COR-L47 (cell line): ENCODE data around the gene GRM1.

Experiments
- DNase-seq: peaks from one replicate; lab custom pipeline; 2025; lab: John Stamatoyannopoulos, UW

Gene GRM1

DNA sequence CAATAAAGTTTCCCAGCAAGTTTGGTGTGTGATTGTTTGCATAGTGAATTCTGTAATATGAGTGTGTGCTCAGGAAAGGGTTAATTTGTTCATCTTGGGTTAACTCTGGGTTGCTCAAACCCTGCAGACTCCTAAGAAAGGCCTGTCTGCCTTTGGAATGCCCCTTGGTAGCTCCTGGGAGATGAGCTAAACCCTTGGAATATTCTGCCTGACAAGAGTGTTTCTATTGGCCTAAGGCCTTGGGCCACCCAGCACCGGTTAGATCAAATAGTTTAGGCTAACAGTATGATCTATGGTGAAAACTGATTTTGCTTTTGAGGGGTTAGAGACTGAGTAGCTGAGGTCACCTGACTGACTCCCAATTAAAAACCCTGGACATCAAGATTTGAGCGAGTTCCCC, 248.3 kb downstream of the GRM1 start:
- DNase-seq, result no peak

DNA sequence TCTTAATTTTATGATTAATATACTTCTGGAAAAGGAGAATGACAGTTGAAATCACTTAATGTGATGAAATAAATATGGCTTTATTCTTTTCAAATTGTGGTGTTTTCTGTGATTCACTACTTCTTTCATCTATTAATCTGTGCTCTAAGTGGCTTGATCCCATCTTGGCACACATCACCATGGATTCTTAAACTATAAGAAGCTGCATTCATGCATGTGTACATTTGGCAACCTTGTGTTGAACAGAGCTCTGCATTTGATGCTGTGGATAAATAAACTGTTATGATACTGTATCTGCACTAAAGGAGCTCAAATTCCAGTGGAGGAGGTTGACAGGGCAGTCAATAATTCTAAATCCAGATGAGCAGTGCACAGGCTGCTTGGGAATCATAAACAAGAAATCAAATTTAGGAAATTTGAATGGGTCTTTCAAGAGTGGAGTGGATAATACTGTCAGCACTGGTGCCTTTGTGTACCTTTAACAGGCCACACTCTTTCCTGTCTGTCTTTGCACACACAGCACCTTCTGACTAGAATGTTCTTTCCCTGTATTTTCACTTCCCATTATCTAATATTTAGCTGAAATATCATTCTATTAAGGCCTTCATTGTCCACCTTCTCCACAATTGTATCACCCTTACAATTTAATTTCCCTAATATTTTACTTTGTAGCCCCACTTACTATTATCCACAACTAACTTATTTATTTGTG, 252.9 kb downstream of the GRM1 start:
- no peak for DNase-seq

DNA sequence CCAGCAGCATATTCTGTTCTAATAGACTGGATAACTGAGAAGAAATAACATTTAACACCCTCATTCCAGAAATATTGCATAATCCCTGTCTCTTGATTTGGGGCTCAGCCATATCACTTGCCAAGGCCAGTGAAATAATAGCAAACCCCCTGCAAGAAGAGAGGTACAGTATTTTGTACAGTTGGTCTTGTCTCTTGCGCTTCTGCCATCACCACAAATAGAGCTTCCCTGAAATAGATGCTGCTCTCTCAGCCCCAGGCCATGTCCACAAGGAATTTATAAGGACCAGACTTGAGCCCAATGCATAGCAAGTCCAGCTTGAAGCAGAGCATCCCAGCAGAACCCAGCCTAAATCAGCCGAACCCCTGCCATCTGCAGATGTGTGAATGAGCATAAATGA, 254.0 kb downstream of the GRM1 start:
- no peak for DNase-seq

DNA sequence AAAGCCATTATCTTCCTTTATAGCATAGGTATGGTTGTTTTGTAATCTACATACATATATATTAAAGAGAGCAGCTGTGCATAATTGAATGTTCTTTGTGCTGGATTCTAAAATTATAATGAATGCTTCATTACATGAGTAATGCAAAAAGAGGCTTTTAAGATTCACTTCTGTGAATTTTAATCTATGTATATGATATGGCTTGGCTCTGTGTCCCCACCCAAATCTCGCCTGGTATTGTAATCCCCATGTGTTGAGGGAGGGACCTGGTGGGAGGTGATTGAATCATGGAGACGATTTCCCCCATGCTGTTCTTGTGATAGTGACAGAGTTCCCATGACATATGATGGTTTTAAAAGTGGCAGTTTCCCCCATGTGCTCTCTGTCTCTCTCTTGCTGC, 255.4 kb downstream of the GRM1 start:
- DNase-seq, result no peak

DNA sequence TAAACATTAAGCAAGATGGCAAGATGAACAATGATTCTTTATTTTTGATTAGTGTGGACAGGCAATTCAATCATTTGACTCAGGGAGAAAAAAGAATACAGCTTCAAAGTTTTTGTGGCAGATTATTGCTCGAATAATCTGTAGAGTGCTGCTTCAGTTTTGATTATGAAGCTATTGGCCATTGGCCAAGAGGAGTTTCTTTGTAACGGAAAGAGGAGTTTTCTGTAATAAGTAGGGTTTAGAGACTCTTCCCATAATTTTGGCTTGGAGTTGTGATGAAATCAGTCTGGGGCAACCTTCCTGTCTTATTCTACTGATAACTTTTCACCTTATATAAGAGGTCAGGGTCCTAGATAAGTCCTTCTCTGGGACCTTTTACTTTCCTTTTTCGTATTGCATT, 258.1 kb downstream of the GRM1 start:
- no peak for DNase-seq

DNA sequence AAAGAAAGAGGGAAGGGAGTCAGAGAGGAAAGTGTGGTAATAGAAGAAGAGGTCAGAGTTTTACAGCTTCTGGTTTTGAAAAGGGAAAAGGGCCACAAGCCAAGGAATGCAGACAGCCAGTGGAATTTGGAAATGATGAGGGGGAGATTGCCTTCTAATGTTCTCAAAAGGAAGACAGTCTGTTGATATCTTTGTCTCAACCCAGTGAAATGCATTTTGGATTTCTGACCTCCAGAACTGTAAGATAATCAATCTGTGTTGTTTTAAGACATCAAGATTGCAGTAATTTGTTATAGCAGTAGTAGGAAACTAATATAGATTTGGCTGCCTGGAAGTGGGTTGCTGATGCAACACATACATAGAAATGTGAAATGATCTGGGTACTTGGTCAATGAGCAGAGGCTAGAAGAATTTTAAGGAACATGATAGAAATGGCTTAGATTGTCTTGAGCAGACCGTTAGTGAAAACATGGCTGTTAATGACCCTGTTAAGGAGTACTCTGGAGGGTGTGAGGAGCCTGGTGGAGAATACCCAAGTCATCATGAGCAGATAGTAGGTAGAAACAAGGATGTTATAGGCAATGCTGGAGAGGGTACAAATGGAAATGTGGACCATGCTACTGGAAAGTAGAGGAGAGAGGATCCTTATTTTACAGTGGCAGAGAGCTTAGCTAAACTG, 259.0 kb downstream of the GRM1 start:
- DNase-seq, result no peak

DNA sequence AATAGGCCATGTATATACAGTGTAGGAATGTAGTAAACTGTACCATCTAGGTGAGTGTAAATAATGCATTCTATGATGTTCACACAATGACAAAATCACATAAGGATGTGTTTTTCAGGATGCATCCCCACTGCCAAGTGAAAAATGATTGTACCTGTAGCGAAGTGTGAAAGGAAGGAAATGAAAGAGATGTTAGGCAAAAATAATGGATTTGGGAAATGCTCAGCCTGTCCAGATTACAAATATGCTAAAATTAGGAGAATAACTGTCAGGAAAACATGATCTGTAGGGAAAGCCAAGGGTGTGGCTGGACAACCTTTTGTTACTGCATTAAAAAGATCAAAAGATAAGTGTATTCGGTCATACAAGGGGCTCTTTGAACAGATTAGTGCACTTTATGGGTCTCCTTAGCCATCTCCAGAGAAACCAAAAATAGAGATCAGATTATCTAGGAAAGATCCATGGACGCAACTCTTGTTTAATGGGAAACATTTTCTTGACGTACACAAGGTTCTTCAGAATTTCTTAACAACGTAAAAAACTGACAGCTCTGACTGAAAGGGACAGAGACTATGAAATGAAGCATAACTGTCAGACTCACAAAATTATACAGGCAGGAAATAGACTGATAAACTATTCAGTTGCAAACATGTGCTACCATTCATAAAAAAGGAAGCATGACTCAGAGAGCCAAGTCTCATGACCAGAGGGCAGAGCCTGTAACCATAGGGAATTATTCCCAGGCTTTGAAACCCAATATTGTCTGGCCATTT, 261.1 kb downstream of the GRM1 start:
- no peak for DNase-seq

DNA sequence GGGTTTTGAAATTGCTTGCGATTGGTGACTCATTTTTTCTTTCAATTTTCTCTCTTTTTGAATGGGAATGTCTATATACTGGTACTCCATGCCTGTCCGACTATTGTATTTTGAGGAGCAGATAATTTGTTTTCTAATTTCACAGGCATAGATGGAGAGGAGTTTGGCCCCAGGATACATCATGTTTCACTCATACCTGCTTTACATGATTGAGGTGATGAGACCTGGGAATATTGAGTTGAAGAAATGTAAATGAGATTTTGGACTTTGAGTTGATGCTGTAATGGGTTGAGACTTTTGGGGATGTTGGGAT, 261.7 kb downstream of the GRM1 start:
- no peak for DNase-seq

DNA sequence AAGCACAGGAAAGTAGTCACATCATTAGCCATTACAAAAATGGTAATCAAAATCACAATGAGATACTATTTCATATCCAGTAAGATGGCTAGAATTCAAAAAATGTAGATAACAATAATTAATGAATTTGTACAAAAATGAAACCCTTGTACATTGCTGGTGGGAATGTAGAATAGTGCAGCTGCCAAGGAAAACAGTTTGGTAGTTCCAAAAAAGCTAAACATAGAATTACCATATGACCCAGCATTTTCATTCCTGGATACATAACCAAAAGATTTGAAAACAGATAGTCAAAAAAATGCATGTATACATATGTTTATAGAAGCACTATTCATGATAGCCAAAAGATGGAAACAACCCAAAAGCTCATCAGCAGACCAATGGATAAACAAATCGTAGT, 263.6 kb downstream of the GRM1 start:
- no peak for DNase-seq

DNA sequence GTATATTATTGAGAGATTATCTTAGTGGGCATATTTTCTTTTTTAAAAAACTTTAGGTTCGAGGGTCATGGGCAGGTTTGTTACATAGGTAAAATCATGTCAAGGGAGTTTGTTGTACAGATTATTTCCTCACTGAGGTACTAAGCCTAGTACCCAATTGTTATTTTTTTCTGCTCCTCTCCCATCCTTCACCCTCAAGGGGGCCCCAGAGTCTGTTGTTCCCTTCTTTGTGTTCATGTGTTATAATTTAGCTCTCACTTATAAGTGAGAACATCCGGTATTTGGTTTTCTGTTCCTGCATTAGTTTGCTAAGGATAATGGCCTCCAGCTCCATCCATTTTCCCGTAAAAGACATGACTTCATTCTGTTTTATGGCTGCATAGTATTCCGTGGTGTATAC, 266.8 kb downstream of the GRM1 start:
- DNase-seq, result no peak

DNA sequence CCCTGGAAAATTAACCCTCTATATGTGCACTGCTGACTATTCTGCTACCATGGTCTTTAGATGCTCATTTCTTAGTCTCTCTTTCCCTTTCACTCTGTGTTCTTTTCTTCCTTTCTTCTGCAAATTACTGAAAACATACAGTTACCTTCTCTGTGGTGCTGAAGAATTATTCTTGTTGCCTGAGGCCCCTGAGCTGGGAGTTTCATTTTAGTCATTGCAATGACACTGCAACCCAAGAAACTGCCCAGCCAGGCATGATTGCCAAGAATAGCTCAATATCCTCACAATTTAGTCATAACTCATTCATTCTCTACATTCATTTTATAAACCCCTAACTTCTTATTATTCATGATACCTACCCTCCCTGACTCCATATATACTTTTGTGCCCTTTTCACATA, 269.0 kb downstream of the GRM1 start:
- DNase-seq, result no peak

DNA sequence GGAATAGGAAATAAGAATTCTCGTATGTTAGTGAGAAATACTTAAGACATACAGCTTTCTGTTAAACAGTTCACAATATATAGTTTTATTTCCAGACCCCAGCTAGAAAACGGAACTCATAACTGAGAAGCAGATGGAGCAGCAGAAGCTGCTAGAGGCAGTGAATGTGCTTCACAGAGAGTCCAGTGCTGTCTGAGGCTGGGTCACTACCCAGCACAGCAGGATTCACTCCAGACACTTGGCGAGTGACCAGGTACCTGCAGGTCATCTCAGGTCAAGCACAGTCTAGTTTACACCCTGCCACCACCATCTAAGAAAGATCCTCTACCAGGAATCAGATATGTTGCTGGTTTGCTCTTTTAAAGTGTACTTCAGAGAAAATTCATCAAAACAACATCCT, 271.7 kb downstream of the GRM1 start:
- DNase-seq, result no peak

DNA sequence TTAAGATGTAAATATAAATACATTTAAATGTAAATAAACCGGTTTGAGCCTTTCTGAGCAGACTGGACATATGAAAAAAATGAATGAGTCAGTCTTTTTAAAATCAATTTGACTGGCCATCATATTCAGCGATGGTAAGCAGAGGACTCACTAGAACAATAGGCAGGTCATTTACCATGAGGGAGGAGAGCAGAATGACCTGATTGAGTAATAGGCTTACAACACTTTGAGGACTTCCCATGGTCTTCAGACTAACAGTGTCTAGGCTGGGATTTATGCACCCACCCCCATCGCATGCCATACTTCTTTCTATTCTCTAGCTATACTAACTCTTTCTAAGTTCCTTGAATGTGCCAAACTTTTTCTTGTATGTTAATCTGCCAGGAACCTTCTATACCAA, 272.9 kb downstream of the GRM1 start:
- no peak for DNase-seq

DNA sequence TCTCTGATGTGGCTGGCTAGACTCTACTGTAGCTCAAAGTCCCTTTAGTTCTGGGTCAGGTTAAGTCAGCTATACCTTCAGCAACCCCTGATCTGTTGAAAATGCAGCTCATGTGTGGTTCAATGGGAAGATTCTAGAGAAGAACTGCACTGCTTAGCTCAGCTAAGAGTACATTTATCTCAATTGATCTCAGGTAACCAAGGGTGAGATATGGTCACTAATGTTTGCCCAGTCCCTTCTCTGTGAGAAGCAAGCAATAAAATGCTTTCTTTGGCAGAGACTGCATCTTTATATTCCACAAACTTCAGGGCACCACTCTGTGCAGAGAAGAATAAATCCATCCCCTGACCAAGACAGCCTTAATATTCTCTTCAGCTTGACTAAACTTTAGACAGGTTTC, 274.1 kb downstream of the GRM1 start:
- no peak for DNase-seq

DNA sequence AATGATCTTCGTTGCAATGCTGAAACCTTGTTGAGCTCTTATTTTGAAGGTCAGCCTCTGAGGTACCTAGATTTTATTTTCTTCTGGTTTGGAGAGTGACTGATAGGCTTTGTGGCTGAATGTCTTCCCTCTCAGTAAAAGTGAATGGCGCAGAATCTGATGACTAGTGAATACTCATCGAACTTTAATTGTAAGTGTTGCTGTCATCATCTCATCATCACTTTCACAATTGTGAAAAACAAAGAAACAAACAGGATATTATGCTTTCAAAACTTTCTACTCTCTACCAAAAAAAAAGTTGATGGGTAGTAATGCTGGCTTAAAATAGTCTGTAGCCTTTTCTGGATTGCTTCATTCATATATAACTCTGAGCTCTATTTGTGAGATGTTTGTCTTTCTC, 275.3 kb downstream of the GRM1 start:
- no peak for DNase-seq

DNA sequence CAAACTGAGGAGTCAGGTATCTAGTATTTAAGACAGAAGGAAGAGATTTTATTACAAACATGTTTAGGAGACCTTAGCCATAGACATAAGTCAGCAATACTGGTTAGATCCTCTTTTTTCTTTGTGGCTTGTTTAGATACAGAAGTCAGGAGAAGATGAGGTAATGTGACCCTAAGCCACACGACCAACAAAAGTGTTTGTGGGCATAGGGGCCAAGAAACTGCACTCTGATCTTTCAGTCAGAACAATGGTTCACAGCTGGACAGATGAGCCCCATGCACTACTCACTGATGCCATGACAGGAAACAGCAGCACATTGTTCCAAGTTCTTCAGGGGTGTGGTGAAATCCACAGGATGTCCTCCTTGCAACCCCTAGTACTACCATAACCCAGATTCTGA, 276.2 kb downstream of the GRM1 start:
- DNase-seq, result no peak

DNA sequence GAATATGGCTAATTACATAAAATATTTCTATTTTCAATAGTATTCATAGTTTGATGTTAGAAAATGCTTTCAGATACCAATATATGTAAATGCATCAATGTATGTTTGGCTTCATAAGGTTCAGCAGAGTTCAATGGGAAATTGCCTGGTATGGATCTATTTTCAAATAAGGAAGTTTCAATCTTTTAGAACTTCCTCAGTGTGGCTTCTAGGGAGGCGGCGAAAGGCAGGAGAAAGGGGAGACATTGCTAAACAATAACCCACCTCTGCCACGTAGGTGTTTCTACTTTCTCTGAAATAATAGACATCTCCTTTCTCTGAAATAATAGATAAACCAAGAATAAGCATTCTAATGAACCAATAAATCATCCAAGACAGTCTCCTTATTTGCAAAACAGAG, 277.1 kb downstream of the GRM1 start:
- no peak for DNase-seq

DNA sequence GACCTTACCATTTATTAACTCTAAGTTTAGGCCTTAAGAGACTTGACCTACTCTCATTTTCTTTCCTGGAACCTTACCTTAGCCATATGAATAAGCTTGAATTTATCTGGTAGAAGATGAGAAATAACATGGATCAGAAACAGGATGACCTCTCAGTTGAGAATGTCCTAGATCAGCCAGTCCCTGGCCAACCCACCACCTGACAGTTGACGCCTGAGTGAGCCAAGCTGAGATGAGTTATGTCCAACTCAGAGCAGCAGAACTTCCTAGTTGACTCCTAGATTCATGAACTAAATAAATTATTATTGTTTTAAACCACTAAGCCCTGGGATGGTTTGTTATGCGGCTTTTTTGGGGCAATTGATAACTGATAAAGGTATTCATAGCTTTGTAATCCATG, 281.8 kb downstream of the GRM1 start:
- DNase-seq, result no peak

DNA sequence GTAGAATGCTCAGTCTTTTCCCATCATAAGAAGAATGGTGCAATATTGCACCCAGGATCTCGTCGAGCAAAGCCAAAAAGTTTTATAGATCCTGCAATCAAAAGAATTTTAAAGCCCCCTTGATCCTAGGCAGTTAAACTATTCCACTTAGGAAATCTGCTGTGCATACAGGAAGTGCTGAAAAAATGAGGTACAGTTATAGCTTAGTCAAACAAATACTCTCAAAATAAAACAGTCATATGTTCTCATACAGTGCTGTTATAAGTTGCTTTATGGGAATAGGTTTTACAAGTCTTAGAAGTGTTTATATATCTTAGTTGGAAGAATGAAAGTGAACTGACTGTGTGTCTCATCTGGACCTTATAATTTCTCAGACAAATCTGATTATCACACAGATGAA, 282.2 kb downstream of the GRM1 start:
- no peak for DNase-seq

DNA sequence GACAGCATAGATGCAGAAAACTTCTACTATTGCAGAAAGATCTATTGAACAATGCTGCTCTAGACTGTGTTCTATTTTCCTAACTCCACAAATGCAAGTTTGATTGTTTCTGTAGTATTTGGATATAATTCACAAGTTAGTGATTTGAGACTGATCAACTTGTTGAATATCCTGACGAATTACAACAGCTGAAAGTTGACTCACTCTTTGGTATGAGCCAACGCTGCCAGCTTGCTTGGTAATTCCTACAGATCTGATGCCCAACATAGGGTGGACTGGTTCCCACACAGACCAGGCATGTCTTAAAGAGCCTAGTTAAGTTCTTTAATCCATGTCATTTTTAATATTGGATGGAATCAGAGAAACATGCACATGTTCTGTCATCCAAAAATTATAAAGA, 283.7 kb downstream of the GRM1 start:
- no peak for DNase-seq

DNA sequence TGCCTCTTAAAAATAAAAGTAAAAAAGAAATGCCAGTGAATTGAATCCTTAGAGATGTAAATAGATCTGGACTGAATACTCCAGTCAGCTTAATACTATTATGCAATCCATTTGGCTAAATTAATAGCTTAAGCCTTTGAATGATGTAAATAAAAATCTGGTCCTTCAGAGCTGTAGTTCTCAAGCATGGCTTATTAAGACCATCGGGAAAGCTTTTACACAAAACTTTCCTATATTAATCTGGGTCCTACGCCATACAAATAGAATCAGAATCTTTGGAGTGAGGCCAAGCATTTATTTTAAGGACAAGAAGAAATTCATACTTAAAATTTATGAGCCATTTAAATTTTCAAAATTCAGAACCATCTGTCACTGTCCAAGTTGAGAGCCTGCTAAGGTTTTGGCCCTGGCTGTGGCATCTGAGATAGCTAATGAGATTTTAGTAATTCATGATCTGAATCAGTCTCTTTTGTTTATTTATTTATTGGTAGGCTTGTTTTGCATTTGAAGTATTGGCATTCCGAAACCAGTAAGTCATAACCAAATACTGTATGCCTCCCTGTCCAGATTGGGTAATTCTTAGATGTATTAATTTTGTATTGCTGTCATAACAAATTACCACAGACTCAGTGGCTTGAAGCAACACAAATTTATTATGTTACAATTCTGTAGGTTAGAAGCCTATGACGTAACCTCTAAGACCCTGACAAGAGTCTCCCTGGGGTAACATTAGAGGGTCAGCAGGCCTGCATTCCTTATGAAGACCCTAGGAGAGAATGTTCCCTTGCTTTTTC, 286.7 kb downstream of the GRM1 start:
- no peak for DNase-seq

DNA sequence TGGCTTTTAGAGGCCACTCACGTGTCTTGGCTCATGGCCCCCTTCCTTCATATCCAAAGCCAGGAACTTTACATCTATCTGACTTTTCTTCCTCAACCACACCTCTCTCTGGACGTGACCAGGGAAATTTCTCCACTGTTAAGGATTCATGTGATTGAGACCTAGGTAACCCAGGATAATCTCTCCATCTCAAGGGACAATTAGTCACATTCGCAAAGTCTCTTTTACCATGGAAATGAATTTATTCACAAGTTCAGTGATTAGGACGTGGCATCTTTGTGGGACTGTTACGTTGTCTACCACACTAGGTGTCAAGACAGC, 287.3 kb downstream of the GRM1 start:
- no peak for DNase-seq

DNA sequence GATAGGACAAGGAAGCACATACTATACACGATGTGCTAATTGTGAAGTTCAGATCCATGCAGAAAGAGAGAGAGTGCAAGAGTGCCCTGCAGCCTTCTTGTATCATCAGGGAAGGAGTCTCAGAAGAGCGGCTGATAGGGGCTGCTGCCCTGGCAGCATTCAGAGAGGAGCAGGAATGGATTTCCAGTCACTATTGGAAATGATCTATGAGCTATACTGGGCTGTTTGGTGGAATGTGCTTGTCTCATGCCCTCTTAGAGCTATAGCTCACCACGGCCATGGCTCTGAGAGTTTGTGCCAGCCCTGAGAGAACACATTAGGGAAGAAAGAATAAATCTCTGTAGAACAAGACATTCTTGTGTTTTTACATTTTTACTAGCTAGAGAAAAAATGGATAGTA, 302.2 kb downstream of the GRM1 start:
- no peak for DNase-seq
